ENCODE measurements around the gene ATG7.
"Not testable (repeated sequence)": the region's sequence is repeated elsewhere in the genome, so short reads cannot be mapped to it uniquely, and the experiment has no call there.

ATG7 gene

DNA sequence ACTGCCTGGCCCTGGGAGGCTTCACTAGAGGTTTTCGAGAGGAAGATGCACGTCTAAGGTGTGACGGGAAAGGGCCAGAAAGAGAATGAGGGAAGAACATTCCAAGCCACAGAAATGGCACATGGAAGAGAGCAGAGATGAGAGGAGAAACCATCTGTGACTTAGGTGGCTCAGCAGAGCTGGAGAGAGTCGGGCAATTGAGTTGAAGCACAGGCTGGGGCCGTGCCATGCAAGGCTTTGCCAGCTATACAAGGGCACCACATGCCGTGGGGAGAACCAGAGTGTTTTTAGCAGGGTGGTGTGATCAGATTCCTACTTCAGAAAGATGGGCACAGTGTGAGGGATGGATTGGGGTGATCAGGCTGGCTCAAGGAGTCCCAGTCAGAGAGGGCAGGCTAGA lies 245.4 kb downstream of the ATG7 start:
- DNase-seq: no peak

- DNase-seq: no peak
These were observed 249.0 kb downstream of the ATG7 start for GRCh38 chr3:11521167-11521566.

DNA sequence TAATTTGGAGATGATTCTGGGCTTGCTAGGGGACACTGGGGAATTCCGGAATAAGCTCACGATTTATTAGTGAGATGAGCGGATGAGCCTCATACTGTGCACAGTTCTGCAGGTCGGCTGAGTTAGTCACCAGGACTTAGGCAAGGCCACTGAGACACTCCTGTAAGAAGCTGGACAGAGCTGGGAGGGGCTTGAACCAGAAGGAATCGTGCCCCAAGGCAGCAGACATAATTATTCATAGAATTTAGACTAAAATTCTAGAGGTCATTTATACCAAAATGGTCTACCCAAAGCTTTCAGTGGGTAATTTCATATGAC lies 250.2 kb downstream of the ATG7 start:
- DNase-seq: no peak

DNA sequence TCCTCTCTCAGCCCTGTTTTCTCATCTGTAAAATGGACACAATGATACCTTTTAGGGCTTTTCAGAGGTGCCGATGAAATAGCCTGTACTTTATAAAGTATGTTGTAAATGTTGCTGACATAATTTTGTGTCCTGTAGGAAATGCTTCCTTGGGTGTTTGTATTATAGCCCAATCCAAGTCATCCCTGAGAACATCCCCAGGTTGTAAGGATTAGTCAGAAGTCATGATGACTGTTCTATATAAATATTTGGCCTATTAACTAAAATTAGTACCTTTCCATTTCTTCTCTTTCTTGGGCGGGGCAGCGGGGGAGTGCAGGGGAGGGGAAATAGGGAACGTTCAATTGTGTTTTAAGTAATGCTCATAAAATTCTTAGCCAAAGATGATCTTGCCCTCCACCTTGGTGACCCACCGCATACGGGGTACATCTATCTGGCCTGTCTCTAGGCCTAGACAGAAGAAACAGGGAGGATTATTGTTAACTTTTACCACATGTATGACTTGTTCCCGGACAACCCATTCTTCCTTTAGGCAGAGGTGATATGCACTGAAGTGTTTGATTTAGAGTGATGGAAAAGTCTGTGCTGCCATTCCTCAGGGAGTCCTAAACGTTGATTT lies 250.9 kb downstream of the ATG7 start:
- no peak for DNase-seq

DNA sequence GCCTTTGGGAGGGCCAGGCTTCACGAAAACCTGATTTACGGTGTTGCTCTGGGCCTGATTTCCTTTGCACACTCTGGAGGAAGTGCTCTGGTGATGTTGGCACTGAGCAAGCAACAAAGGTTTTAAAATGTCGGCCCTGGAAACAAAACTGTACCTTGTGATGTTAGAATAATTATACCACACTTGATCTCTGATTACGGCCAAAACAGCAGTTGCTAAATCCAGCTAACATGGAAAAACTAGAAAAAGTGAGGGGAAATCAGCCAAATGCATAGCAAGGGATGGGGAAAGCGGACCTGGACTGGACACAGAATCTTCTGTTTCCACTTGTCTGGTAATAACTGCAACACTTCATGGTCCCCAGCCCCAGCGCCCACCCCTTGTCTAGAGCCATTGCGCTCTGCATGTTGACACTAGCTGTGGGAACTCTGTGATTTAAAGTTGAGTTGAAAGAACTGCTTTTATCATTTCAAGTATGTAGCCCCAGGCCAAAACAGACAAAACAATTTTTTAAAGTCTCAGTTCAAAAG lies 251.4 kb downstream of the ATG7 start:
- no peak for DNase-seq

- not testable (repeated sequence) for DNase-seq
These were observed 253.9 kb downstream of the ATG7 start for GRCh38 chr3:11526121-11526520.

DNA sequence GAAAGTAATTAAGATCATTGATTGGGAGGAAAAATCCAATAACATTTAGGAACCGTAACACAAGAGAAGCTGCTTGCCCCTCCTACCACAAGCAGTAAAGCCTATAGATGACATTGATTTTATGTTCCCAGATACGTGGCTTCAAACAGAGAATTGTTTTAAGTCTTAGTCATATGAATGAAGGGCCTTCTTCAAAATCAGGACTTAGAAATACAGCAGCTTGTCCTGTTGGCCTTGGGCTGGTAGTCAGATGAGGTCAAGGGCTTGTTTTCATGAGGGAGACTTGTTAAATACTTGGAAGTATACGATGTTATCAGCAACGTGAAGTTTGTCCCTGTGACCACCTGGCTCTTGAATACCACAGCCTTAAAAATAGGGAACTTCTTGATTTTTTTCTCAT lies 257.1 kb downstream of the ATG7 start:
- DNase-seq: no peak

DNA sequence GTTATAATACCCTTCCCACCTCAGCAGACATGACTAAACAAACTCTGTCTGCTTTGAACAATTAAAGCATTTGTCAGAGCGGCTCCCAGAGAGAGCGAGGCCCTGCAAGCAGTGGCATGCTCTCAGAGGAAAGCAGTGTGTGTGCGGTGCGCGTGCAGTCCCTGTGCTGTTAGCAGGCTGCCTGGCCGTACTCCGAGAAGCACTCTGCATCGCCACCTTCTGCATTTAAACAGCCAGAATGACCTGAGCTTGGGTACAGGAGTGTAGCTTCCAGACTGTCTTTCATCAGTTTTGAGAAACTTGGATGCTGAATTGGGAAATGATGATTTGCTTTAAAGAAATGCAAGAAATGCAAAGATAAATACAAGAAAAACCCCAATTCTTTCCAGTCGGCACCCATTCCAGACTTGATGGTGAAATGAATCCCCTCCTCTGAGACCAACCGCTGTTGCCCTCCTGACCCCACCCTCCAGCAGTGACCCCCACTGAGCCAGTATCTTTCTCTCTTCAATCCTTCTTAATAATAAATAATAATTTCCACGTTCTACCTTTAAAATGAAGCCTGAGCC lies 258.0 kb downstream of the ATG7 start:
- DNase-seq: peak in 1 of 2 experiments; percentile 33

DNA sequence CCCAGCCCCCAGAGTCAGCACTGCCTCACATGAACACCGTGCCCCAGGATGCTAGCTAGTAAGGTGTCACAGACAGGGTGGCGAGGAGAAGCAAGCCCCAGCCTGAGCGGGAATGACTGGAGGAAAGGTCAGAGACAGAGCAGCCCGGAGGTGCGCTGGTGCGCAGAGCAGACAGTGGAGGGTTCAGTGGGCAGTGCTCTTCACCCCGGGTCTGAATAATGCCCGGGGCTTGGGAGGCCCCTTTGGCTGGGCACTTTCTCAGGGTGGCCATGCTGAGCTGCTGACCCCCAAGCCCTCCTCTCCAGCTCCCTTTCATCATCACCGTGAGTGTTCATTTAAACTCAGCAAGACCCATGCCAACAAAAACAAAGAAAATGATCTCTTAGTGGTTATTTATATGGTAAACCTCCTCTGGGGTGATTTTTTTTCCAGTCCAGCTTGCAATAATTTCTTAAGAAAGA lies 260.8 kb downstream of the ATG7 start:
- DNase-seq: no peak

GRCh38 chr3:11534011-11534792 lies 262.0 kb downstream of the ATG7 start:
- no peak for DNase-seq

DNA sequence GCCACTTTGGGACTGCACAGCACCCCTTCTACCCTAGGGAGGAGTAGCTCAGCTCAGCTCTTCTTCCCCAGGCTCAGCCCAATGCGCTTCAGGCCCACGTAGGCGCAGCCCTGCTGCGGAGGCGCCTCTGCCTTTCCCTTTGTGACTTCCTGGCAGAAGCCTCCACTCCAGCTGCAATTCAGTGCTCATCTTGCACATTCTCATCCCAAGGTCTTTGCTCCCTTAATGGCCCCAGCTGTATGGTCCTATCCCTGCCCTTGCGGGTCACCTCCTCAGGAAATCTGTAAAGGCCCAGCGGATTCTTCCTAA lies 262.6 kb downstream of the ATG7 start:
- no peak for DNase-seq

GRCh38 chr3:11535243-11535960 lies 263.2 kb downstream of the ATG7 start:
- DNase-seq: no peak

DNA sequence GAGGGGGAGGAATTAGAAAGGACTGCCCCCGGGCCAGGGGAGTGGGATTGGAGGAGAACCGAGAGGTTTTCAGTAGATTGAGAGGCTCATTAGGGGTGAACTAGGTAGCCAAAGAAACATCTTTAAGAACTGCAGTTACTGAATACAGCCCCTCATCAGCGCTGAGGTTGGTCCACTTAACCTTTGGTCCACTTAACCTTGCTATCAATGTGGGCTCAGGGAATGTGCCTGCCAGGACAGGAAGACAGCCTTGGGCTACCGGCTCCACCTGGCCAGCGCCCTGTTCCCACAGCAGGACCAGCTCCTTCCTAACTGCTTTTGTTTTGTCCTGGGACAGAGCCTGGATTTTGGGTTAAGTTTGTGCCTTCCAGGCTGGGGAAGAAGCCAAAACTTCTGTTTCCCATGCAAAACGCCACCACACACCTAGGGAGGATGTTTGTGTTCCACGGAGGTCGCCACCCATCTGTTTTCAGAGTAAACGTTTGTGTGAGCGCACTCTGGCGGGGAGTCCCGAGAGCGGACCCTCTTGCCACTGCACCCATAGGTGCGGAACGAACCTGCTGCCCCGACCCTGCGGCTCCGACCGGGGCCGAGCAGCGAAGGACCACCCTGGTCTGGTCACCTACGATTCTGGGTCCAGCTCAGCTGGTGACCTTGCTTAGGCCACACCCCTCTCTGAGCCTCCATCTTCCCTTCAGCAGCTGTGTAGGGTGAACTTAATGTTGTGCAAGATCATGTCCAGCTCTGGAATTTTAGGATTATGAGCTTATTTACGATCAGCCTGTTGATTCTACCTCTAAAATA lies 264.1 kb downstream of the ATG7 start:
- no peak for DNase-seq

DNA sequence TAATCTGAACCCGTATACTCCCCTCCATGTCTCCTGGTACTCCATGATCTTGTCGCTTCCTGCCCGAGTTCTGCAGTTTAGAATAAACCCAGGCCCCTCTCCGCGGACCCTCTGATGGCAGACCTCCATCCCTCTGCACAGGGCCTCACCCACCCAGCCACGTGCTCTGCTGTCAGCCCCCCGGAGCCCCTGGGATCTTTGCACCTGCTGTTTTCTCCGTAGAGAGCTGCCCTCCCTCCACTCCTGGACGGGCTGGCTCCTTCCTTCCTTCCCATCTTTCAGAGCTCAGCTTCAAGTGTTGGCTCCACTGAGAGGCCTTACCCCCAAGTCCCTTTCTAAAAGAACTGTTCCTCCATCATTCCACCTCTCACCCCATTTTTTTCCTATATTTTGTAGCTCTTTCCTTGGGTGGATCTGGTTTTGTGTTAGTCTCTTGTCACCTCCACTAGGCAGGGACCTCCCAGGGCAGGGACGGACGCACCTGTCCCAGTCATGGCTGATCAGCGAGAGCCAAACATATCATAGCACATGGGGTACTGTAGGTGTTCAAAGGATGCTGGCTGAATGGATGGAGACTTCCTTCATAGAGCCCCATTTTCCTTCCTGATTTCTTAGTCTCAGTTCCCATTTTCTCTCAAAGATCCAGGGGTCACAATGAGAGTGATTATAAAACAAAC lies 264.9 kb downstream of the ATG7 start:
- DNase-seq: no peak

GRCh38 chr3:11538581-11538980 lies 266.4 kb downstream of the ATG7 start:
- DNase-seq: no peak

DNA sequence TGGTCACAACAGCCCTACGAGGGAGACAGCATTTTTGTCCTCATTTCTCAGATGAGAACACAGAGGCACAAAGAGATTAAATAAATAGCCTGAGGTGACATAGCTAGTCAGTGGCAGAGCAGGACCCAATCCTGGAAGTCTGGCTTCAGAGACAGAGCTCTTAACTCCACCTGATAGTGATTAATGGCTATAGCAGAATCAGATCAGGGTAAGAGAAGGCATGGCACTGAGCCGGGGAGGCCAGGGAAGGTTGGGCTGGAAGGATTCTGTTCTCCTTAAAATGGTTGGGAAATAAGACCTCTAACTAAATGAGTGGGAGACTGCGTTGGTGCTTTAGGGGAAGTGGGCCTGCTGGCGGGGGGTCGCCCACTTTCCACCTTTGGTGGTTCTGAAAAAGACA lies 267.0 kb downstream of the ATG7 start:
- DNase-seq: no peak

- no peak for DNase-seq
These were observed 267.5 kb downstream of the ATG7 start for GRCh38 chr3:11539677-11540076.

- DNase-seq: no peak
These were observed 269.4 kb downstream of the ATG7 start for GRCh38 chr3:11541321-11542303.

DNA sequence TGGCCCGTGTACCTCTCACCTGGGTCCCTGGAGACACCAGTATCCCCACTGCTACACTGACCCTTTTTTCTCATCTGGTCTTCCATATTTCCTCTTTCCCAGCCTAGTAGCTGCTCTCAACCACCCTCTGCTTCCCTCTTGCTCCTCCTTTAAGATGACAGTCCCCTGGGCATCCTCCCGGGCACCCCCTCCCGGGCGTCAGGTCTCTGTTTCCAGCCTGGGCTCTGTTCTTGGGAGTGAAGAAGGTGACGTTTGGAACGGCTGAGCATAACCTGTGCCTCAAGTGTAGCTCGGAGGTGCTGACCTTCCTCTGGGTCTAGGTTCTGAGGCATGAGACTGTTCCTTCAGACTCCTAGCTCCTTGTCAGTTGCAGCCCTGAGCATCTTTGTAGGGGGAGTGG lies 270.4 kb downstream of the ATG7 start:
- no peak for DNase-seq

GRCh38 chr3:11543141-11543947 lies 271.1 kb downstream of the ATG7 start:
- DNase-seq: no peak

Data from NCI-H526 (cell line).